Middle frontal gyrus (tissue), 1 donor: ENCODE results near the gene PUS7.
"Not testable (repeated sequence)": the region's sequence is repeated elsewhere in the genome, so short reads cannot be mapped to it uniquely, and the experiment has no call there.

ENCODE experiments used
- DNase-seq: peaks from one replicate; pipeline ENCODE4 v3.0.0-alpha.2; 2015; ENCODE audit warnings: low spot score; ENCODE audit errors: extremely low spot score

PUS7 gene

GRCh38 chr7:105496521-105496920 lies 25.6 kb downstream of the PUS7 start:
- no peak for DNase-seq

DNA sequence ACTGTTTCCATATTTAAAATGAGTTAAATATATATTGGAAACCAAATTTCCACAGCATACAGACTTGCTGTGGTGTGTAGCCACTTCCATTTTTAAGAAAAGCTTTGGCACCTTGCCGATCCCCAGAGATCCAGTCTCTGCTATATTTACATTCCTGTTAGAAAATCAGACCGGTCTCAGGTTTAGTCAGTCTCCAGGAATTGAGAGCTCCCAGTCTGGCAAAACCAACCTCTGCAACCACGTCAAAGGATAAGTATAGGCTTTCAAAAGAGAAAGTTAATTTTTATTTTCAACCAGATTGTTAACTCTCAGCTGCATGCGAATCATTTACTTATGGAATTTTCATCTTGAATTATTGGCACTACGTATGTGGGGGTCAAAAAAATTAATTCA lies 28.2 kb downstream of the PUS7 start:
- DNase-seq = no peak

- DNase-seq = no peak
These were observed 28.7 kb downstream of the PUS7 start for GRCh38 chr7:105493196-105493922.

DNA sequence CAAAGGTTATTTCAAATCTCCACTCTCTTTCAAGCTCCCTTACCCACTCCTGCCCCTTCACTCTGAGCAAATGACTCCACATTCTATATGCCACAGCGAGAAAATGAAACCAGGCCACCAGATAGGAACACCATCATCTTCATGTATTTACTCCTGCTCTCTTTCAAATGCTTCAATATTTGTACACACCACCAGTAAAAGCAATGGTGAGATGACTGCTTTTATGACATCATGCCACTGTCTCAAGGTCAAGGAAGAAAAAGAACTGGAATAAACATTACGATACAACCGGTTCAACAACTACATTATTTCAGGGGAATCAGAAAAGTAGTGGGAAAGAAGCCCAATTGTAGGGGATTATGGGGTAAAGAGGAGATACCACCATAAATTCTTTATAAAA lies 32.7 kb downstream of the PUS7 start:
- DNase-seq = no peak

DNA sequence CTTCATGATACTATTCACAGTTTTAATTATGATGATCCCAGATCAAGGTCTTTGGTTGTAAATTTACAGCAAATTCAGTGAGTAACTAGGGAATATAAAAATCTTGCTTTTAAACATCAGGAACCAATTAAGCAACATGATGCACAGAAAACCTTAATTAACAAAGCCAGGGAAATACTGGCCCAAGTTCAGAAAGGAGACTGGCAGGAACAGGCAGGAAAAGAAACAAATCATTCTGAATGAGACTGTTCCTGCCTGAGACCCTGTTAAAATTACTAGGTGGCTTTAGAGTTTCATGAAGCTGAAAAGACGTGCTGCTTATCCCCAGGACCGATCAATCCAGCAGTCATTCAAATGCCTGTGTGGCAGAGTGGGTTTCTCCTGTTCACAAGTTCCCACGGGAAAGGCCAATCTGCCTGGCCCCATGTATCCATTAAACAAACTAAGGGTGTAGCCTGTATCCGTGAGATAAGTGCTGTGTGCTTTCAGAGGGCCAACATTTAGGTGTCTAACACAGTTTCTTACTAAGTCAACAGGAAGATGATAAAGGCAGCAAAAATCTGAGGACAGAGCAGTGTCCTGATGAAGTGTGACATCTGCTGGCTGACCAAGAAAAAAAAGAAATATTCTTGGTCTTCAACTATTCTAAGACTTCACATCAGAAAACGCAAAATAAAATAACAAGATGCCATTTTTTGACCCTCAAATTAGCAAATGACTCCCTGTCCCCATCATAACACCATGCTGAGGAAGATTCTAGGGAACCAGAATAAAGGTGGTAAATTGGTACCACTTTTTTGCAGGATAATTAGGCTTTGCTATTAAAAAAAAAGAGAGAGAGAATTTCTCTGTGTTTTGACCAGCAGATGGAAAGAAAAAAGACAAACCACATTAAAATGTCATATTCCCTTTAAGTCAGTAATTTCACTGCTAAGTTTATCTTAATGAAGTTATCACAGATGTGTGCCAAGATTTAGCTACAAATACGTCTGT lies 34.2 kb downstream of the PUS7 start:
- DNase-seq = no peak

- DNase-seq = no peak
These were observed 41.1 kb downstream of the PUS7 start for GRCh38 chr7:105480931-105481330.

DNA sequence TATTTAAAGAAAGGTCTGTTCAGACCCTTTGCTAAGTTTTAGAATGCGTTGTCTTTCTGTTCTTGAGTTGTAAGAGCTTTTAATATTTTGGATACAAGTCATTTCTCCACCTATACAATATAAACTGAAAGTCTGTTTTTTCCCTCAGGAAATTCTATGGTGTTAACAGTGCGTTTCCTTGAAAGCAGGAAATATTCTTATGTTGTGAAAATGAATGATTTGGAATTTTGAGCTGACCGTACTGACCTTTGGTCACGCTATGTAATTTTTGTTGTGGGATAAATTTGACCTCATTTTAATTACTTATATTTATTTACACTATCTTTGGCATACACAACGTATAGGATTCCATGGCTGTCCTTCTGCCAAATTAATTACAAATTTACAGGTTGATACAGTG lies 43.5 kb downstream of the PUS7 start:
- no peak for DNase-seq

GRCh38 chr7:105477908-105478307 lies 44.2 kb downstream of the PUS7 start:
- no peak for DNase-seq

- DNase-seq = no peak
These were observed 48.0 kb downstream of the PUS7 start for GRCh38 chr7:105474045-105474444.

DNA sequence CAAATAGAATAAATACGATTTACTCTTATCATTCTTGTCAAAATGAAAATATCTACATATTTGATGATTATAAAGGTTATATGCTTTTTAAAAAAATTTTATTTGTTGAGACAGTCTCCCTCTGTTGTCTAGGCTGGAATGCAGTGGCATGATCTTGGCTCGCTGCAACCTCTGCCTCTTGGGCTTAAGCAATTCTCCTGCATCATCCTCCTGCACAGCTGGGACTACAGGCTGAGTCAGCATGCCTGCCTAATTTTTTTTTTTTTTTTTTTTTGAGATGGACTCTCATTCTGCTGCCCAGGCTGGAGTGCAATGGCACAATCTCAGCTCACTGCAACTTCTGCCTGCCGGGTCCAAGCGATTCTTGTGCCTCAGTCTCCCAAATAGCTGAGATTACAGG lies 48.9 kb downstream of the PUS7 start:
- no peak for DNase-seq

DNA sequence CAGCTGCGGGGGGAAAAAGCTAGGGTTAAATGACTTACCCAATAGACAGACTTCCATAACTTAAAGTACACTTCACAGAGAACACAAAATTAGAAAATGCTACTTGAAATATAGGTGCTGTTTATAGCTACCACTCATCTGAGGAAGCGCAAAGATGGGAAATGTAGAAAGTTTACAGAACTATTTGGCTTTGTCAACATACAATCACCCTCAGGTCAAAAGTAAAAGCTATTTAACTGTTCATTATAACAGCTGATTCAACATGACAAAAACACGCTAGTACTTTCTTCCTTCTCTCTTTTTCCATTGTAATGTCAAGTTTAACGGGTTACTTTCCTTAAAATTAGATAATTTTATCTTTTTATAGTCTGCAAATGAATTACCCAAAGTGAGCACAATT lies 51.2 kb downstream of the PUS7 start:
- DNase-seq = no peak

GRCh38 chr7:105470090-105470489 lies 52.0 kb downstream of the PUS7 start:
- no peak for DNase-seq

DNA sequence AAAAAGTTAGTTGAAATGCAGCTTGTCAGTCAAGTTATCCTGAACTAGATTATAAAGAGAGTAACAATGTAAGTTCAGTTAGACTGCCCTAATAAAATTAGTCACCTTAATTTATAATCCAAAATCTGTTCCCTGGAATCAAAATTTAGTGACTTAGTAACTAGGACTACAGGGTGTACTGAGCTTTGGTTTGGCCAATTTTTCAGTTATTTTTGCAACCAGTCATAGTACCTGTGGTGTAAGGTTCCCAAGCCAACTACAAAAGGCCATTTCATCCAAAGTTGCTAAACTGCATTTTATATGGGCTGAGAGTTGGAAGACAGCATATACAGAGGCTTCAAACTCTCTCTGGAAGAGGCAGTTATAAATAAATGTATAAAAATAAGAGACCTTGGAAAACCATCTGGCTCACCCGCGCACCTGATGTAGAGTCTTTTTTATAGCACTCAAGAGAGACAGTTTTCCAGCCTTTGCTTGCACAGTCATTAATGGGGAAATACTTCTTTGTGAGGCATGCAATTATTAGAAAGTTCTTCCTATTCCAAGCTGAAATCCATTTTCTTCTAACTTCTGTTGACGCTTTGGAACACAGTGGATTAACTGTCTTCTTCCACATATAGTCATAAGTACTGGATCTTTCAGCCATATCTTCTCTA lies 59.2 kb downstream of the PUS7 start:
- DNase-seq = no peak

GRCh38 chr7:105461518-105461917 lies 60.6 kb downstream of the PUS7 start:
- DNase-seq = no peak

DNA sequence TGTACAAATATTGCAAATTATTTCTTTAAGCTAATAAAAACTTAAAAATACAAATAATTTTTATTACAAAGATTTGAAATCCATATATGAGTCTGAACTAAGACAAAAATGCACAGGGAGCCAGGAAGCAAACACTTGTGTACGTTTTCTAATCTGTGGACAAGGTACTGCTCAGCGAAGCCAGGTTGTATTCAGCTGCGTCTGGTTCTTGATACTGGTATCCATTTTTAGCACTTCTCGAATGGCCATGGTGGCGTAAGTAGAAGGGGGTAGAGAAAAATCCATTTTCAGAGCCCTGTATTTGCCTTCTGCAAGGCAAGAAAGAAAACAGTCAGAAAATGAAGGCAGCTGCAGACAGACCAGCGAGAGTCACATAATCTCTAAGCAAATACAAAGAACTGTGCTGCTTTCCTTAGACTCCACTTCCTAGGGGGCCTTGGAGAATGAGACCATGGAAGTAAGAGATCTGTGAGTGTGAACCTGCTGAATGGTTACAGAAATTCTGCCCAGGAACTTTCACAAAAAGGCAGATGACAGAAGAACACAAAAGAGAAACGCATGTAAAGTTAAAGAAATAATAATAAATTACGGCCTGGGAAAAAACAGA lies 64.3 kb downstream of the PUS7 start:
- DNase-seq = no peak

DNA sequence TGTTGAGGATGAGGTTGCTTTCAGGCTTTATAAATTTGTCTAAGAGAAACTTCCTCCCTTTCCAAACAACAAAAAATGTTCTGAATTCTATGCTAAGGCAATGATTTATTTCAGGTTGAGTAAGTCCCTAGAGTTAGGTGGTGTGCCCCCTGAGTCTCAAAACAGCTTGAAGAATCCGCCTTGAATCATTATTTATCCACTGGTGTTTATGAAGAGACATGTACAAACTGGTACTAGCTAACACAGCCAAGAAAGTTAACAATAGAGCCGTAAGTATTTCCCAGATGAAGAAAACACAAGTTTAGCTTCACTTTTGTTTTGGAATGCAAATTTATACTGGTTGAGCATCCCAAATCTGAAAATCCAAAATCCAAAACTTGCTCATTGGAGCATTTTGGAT lies 67.2 kb downstream of the PUS7 start:
- DNase-seq = no peak

DNA sequence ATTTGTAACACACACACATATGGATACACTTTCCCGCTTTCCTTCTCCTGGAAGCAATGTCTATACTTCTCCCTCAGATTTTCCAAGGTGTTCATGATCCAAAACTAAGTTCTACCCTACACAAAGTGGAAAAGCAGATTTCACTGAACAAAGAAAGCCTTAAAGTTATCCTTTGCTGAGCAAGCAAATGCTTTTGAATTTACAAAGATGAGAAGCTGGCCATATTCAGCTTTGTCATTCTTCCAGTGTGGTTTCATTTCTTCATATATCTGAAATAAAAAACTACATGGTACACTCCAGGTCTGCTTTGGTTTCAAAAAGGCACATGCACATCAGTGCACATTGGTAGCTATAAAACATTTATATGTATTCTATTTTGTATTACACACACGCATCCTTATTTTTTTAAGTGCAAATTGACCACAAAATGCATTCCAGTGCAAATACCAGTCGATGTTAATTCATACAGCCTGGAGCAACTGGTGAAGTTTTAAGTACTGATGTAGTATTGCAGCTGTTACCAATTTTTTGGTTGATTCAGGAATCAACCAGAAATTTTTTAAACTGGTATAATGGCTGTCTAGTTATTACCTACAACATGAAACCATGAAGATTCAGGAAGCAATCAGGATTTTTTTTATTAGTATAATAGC lies 67.8 kb downstream of the PUS7 start:
- DNase-seq = no peak

DNA sequence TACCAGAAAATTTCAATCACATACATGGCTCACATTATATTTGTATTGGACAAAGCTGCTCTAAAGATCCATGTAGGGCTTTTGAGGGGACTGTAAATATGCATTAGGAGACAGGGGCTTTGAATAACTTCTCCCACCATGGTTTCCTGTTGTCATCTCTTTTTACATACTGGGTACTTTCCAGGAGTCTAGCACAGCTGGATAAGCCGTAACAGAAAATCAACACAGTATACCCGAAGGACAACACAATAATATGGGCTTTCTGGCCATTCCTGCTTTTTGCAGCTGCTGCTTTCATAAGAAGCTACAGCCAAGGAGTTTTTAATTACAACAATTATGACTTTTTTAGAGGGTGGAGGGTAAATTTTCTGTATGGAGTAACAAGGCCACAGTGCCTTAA lies 70.0 kb downstream of the PUS7 start:
- DNase-seq = no peak

DNA sequence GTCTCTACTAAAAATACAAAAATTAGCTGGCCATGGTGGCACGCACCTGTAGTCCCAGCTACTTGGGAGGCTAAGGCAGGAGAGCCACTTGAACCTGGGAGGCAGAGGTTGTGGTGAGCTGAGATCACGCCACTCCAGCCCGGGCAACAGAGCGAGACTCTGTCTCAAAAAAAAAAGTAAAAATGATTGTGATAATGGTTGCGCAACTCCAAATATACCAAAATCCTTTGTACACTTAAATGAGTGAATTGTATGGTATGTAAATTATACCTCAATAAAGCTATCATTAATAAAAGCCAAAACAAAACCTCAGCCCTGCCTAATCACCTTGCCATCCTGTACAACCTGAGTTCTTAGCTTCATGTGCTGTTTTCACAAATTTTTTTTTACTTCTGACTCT lies 71.2 kb downstream of the PUS7 start:
- not testable (repeated sequence) for DNase-seq

DNA sequence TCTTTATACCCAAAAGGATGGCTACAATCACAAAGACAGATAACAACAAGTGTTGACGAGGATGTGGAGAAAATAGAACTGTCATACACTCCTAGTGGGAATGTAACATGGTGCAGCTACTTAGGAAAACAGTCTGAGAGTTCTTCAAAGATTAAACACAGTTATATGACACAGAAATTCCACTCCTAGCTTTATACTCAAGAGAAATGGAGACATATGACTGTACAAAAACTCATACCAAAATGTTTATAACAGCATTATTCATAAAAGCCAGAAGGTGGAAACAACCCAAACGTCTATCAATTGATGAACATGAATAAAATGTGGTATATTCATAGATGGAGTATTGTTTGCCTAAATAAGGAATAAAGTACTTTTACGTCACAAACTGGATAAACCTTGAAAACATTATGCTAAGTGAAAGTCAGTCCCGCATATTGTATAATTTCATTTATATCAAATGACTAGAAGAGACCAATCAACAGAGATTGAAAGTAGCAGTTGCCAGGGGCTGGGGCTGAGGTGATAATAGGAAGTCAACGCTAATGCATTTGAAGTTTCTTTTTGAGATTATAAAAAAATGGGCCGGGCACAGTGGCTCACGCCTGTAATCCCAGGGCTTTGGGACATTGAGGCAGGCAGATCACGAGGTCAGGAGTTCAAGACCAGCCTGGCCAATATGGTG lies 71.8 kb downstream of the PUS7 start:
- DNase-seq = no peak

DNA sequence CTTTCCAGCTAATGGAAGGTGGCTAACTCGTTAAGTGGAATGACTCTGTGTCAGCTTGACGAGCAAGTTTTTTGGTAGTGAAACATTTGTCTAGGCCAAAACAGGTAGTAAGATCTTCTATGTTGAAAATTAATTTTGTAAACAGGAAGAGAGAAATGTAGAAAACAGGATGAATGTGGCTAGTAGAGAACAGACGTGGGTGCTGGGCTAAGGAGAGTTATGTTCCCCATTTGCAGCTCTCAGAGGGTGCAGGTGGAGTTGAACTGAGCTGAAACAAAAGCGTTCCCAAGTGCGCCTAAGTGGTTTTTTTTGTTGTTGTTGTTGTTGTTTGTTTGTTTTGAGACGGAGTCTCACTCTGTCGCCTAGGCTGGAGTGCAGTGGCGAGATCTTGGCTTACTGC lies 73.9 kb downstream of the PUS7 start:
- DNase-seq = no peak
